DMS79 (cell line): Measurements from ENCODE around the gene SF3B6.
"Not testable (repeated sequence)": the region's sequence is repeated elsewhere in the genome, so short reads cannot be mapped to it uniquely, and the experiment has no call there.

Source experiments
- DNase-seq: peaks from one replicate; lab custom pipeline; 2025; lab: John Stamatoyannopoulos, UW

SF3B6 gene, protein sequence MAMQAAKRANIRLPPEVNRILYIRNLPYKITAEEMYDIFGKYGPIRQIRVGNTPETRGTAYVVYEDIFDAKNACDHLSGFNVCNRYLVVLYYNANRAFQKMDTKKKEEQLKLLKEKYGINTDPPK

DNA sequence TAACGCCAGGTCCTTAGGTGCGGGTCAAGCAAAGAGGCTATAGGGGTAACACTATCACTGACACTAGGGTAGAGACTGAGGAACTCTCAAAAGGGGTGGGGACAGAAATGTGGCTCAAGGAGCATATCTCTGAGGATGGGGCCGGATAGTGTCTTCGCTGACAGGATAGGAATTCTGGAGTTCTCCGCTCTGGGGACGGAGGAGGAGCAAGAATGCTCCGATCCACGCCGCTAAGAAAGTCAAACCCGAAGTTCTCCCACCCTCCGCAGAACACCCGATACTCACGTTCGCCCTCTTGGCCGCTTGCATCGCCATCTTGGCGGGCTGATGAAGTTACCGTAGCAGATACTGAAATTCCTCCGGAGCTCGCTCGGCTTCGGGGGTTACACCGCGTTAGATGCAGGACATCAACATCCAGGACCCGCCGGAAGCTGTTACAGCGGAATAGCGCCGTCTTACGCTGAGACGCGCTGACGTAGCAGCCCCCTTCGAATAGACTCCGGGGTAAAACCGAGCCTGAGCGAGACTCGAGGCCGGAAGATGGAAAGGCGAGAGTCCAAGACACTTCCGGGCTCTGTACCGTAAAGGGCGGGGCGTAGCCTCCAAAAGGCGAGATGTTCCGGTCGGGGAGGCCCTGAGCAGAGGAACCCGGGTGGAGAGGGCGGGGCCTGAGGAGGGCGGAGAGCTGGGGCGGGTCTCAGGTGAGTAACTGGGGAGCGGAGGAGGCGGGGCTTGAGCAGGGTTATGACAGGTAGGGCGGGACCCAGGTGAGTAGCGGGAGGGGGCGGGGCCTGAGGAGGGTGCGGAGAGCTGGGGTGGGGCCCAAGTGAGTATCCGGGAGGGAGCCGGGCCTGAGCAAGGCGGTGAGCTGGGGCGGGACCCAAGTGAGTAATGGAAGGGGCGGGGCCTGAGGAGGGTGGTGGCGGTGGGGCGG is at the start of gene SF3B6:
Gene SF3B6 (minus strand): TSS at position 412 of the 934 bp plus-strand sequence. CDS start 97 bp downstream, at position 315.
- DNase-seq: peak; percentile 100

DNA sequence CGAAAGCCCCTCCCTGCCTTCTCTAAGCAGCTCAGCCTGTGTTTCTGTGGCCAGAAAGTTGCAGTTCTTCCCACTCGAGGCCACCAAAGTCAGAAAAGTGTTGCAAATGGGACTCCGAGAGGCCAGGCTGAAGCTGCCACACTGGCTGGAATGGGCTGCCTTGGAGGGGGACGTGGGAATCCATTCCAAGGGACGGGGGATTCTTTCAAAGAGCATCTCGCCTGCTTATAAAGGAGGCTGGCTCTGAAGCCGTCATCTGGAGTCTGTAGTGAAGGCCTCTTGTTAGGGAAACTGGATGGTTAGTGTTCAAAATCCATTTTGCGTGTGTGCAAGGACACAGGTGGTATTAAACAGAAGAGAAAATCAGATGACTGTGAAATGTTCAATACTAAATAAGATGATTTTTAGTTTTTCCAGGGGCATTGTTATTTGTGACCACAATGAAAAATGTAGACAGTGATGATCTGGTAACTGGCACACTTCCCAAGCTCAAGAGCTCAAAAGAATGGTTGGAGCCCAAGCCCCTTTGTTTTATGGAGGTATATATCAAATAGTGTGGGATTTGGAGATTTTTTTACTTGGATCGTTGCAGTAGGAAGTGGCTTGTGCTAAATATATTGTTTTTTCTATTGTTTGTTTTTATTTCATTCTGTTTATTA is 47.9 kb upstream of the SF3B6 start:
- DNase-seq: peak; percentile 63

DNA sequence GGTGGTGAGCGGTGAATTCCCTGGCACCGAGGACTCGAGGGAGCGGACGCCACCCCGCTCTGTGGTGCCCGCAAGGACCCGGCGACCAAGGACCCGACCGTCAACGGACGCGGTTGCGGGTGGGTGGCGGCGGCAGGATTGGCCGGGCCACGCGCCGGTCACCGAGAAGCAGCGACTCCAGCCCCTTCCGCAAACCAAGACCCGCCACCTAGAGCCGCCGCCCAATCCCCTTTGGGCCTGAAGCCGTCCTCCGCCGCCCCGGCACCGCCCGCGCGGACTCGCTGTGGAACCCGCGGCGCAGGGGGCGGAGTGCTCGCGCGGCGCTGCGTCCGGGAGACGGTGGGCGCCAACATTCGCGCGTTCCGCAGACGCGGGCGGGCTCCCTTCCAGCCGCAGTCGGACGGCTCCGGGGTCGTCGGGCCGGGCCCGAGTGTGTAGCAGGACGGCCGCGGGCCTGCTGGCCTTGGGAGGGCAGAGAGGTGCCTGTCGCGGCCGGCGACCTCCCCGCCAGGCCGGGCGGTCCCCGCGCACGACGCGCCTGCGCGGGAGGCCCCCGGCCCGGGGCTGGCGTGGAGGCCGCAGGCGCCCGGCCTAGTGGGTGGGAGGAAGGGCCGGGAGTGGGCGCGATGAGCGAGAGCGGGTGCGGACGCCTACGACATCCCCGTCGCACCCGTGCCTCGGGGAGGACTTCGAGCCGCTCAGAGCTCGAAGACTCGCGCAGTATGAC is 47.2 kb upstream of the SF3B6 start, which contains the start of the genes FAM228B and PFN4:
Gene FAM228B (plus strand): TSS at position 275 of the 727 bp plus-strand sequence. CDS start 893 bp downstream, outside the sequence.
Gene PFN4 (minus strand): TSS at position 140 of the 727 bp plus-strand sequence. CDS start 799 bp downstream, outside the sequence.
- DNase-seq: peak; percentile 69

DNA sequence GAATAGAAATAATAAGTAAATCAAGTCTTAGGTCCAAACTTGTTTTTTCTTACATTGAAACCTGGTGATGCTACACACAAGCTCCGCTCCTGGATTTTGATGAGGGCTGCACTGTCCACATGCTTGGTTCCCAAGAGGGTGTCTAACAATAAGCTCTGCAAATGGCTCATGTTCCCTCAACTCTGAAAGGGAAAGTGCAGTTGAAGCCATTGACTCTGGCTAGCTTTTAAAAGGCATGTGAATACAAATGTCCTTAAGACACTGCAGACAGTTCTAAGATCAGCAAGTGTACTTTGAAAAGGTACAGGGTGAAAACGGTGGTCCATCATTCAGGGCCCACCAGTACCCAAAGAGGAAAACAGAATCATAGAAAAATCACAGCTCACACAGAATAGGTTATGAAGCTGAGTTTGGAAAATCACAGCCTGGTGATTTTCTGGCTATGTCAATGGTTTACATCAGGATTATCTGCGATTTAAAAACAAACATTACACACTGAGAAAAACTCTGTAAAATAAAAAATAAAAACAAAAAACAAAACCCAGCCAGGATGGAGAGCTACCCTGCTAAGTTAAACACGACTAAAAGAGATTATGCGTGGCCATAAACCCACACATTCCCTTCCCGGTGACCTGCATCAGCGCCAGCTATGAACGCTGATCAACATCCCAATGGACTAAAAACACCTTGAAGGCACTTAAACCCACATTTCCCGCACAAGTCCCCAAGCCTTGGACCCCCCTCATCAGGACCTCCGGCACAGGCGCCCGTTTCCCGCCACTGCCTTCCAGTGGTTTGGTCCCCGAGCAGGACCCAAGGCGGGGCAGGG is 46.5 kb upstream of the SF3B6 start:
- DNase-seq: no peak

DNA sequence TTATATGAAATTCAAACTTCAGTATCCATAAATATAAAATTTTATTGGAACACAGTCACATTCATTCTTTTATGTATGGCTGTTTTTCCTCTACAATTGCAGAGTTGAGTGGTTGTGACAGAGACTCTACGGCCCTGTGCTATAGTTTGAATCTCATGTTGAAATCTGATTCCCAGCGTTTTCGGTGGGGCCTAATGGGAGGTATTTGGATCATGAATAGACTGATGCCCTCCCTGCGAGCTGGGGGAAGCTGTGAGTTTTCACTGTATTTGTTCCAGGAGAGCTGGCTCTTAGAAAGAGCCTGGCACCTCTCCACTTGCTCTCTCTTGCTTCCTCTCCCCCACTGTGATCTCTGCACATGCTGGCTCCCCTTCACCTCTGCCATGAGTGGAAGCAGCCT is 45.3 kb upstream of the SF3B6 start:
- no peak for DNase-seq

DNA sequence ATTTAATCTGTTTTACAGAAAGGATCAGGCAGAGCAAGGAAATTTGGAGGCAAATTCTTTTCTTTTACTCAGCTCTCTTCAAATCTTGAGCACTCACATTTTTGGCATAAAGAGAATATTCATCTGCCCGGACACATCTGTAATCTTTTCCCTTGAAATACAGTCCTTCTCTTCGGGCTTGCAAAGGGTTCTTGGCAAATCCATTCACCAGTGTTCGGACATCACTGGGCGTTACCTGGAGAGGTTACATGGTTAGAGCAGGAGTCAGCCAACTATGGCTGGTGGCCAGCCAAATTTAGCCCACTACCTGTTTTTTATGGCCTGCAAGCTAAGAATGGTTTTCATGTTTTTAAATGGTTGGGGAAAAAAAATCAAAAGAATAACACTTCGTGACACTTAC is 44.9 kb upstream of the SF3B6 start:
- DNase-seq: no peak

DNA sequence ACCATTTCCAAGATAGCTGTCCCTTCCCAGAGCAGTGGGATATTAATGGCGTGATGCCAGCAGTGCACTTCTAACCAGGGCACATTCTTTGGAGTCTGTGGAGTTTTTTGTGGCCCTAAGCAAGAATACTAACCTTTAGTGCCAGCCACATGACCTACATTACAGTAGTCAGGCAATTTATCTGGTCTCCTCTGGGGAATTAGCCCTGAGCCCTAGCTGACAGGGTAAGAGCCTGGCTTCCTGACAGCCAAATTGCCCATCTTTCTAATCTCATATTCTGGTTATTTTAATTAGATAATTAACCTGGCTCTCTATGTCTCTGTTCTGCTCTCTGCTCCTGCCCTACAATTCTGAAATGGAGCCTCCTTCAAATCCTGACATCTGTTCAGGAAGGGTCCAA is 41.8 kb upstream of the SF3B6 start:
- no peak for DNase-seq

DNA sequence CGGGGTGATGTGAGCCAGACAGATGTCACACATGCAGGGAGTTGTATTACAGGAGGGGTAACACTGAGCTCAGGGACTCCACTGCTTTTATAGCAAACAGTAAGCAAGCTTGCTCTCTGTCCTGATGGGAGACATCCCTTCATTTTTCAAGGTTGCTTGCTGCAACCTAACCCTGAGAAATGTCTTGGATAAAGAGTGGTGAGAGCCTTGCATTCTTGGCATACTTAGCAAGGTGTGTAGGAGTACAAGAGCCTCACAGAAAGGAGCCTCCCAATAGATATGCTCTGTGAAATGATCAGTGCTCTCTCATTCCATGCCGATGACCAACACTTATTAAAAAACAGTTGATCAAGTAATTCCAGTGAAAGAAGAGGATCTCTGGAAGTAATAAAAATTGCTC is 38.9 kb upstream of the SF3B6 start:
- DNase-seq: no peak

DNA sequence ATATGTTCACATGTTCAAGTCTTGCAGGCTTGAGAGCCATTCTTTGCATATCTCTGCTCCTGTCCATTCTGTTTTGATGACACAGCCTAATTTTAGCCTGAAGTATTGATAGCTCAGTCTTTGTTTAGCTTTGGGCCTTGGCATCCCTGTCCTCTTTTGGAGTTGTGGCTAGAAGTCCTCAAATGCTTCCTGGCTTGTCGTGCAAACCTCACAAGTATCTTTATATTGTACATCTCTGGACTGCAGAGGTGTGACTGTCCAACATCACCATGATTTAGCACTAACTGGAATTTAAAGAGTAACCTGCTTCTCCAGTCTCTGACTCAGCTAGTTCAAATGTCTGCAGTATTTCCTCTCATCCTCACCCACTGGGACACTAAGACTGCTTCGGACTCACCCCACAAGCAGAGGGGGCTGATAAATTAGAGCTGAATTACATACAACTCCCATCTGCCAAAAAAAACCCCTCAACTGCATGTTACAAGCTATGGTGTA is 35.3 kb upstream of the SF3B6 start:
- DNase-seq: no peak

DNA sequence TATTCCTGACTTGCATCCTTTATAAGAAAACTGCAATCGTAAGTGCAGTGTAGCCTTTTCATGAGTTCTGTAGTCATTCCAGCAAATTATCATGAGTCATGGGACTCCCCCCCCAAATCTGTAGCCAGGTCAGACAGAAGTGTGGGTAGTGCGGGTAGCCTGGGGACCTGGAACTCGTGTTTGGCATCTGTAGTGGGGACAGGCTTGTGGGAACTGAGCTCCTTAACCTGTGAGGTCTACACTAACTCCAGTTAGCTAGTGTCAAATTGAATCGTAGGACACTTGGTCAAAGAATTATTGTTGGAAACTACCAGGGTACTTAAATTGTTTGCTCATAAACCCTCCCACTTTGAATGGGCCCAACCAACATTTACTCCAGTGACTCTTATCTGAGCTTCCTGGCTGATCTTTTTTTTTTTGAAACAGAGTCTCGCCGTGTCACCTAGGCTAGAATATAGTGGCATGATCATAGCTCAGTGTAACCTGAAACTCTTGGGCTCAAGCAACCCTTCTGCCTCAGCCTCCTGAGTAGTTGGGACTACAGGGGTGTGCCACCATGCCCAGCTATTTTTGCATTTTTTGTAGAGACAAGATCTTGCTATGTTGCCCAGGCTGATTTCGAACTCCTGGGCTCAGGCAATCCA is 34.7 kb upstream of the SF3B6 start:
- DNase-seq: no peak

DNA sequence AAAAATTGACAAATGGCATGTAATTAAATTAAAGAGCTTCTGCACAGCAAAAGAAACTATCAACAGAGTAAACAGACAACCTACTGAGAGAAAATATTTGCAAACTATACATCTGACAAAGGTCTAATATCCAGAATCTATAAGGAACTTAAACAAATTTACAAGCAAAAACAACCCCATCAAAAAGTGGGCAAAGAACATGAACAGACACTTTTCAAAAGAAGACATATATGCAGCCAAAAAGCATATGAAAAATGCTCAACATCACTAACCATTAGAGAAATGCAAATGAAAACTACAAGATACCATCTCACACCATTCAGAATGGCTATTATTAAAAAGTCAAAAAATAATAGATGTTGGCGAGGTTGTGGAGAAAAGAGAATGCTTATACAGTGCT is 33.3 kb upstream of the SF3B6 start:
- not testable (repeated sequence) for DNase-seq

DNA sequence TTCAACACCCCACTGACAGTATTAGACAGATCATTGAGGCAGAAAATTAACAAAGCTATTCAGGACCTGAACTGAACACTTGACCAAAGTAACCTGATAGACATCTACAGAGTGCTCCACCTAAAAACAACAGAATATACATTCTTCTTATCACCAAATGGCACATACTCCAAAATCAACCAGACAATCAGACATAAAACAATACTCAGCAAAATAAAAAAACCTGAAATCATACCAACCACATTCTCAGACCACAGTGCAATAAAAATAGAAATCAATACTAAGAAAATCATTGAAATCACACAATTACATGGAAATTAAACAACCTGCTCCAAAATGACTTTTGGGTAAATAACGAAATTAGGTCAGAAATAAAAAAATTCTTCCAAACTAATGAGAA is 31.2 kb upstream of the SF3B6 start:
- no peak for DNase-seq

DNA sequence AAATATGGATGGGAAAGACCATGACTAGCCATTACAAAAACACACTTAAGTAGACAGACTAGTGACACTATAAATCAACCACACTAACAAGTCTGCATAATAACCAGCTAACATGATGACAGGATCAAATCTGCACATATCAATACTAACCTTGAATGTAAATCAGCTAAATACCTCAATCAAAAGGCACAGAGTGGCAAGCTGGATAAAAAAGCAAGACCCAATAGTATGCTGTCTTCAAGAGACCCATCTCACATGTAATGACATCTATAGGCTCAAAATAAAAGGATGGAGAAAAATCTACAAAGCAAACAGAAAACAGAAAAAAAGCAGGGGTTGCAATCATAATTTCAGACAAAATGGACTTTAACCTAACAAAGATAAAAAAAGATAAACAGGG is 30.7 kb upstream of the SF3B6 start:
- no peak for DNase-seq

DNA sequence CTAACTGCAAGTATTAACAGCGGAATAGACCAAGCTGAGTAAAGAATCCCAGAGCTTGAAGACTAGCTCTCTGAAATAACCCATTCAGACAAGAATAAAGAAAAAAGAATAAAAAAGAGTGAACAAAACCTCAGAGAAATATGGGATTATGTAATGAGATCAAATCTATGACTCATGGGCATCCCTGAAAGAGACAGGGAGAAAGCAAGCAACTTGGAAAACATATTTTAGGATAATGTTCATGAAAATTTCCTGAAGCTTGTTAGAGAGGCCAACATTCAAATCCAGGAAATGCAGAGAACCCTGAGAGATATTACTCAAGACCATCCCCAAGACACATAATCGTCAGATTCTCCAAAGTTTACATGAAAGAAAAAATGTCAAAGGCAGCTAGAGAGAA is 29.7 kb upstream of the SF3B6 start:
- DNase-seq: no peak

DNA sequence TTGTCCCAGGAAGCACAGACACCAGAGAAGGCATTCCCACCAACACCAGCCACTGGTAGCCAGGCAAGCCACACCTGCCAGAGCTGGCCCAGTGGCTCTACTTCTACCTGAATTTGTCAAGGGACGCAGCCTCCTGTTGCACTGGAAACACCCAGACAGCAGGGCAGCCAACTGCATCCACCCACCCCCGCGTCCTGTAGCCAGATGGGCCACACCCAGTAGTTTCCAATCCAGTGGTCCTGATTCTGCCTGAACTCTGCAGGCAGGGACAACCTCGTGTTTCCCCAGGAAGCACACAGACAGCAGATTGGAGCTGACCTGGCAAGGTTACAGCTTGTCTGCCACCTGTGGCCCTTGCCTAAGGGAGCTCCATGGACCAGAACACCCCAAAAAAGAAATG is 28.8 kb upstream of the SF3B6 start:
- DNase-seq: no peak

DNA sequence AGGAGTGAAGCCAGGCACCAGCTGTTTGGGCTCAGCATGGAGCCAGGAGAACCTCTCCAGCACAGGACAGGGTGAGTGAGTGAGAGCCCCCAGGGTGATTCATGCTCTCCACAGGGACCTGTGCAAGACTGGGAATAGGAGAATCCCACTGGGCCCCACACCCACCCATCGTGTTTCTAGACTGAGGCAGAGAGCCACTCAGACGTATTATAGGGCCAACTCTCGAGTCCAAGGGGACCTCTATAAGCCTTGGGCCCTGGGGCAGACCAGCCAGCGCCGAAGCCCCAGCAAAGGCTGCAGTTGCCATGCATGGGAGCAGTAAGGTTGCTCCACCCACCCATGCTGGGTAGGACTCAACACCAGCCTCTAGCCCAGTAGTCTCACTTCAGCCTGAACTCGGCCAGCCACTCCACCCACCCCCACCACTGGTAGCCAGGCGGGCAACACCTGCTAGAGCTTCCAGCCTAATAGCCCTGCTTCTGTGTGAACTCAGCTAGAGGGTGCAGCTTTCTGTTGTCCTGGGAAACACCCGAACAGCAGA is 28.1 kb upstream of the SF3B6 start:
- DNase-seq: no peak

DNA sequence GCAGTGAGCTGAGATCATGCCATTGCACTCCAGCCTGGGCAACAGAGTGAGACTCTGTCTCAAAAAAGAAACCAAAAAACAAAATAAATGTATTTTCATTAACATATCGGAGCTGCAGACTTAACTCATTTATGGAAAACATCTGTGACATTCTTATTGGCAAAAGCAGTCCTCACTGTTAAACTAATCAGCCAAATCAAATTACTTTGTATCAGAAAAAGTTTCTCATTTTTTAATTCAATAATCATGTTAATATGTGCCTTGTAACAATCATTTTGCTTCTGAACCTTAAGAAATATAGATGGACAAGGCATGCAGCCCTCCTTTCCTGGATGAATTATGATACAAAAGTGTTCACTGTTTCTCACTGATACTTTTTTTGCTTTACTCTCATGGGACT is 26.6 kb upstream of the SF3B6 start:
- no peak for DNase-seq

DNA sequence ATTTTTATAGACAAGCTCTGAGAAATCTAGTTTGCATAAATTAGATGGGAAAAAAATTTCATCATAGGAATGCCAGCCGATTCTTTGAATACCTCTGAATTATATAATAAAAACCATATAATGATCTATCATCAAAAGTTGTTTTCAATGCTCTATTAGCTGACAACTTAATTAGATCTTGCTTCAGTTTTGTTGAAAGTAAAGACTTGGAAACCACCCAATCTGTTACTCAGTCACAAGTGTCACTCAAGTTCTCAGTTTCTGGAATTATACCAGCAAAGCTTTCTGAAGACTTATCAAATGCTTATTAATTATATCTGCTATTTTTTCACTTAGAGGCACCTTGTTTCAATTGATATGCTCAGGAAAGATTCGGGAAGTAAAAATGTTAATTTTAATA is 25.9 kb upstream of the SF3B6 start:
- no peak for DNase-seq

DNA sequence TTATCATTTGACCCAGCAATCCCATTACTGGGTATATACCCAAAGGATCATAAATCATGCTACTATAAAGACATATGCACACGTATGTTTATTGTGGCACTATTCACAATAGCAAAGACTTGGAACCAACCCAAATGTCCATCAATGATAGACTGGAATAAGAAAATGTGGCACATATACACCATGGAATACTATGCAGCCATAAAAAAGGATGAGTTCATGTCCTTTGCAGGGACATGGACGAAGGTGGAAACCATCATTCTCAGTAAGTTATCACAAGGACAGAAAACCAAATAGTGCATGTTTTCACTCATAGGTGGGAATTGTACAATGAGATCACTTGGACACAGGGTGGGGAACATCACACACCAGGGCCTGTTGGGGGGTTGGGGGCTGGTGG is 24.6 kb upstream of the SF3B6 start:
- not testable (repeated sequence) for DNase-seq

DNA sequence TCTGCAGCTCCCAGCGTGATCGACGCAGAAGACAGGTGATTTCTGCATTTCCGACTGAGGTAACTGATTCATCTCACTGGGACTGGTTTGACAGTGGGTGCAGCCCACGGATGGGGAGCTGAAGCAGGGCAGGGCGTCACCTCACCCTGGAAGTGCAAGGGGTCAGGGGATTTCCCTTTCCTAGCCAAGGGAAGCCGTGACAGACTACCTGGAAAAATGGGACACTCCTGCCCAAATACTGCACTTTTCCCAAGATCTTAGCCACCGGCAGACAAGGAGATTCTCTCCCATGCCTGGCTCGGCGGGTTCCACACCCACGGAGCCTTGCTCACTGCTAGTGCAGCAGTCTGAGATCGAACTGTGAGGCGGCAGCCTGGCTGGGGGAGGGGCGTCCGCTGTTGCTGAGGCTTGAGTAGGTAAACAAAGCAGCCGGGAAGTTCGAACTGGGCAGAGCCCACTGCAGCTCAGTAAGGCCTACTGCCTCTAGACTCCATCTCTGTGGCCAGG is 19.1 kb upstream of the SF3B6 start:
- not testable (repeated sequence) for DNase-seq
